HG03196 (cell line): ENCODE data around the gene AFF3.

ENCODE experiments used
- ATAC-seq: cut with Tn5 transposase; IDR thresholded peaks from one replicate; pipeline ENCODE4 v1.9.1; 2021; ENCODE audit not compliant: unreplicated experiment

AFF3 gene

DNA sequence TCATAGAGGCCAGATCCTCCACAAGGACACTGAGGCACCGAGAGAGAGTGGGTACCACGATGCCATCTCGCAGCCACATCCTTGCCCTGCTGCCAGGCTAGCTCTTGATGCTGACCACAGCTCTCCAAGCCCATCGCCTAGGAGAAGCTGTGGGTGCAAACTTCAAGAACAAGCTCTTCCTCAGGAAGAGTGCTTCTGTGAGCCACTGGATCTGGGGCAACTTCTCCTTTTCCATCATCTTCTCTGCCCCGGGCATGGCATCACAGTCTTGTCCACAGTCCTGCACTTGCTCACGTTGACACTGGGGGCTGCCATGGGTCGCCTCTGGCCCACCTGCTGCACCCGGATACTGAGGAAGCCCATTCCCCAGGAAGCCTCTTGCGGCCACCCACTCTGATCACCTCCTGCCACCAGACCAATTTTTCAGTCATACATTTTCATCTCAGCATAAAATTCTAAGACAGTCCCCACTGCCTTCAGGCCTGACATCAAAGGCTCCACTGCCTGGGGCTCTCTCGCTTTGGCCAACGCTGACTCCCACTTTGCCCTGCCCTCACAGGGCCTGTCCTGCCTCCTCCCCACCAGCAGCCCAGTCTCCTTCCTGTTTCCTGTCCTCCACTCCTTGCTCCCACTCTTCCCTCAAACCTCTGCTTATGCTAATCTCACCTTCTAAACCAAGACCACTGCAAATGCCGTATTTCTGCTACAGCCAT lies 243.9 kb downstream of the AFF3 start:
- ATAC-seq: no peak

GRCh38 chr2:99891428-99891780 lies 251.0 kb downstream of the AFF3 start:
- no peak for ATAC-seq

DNA sequence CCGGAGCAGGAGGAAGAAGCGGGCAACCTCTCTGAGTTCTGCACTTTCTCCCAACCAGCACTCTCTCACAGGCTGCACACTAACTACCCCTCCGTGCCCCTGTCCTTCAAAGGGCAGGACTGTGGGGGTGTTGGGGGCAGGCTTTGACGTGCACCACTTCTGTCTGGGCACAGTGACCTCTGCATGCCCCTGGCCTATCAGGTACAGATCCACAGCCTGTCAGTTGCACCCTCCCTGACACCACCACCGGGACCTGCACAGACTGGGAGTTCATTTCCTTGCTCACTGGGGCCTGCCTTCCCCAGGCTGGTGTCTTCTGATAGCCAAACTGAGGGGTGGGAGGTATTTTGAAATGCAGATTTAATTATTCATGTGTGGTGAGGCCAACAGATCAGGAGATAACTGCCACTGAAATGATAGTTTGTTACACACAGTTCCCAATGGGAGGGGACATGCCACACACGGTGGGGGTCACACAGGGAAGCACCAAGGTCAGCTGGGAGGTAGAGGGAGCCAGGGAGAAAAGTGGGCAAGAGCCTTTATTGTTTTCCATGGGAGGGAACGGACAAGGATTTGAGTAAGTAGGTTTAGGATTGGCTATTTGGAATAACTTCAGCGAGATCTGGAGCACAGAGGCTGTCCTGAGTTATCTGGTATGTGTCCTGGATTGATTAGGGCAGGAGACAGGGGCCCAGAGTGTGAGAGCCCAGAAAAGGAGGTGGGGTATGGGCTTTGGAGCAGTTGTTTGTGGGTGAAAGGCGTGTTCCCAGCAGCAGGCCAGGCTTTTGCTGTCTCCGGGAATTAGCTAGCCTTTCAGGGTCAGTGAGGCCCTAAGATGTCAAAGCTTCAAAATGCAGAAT lies 251.6 kb downstream of the AFF3 start:
- no peak for ATAC-seq

GRCh38 chr2:99888617-99889016 lies 253.8 kb downstream of the AFF3 start:
- no peak for ATAC-seq

- no peak for ATAC-seq
Observed at GRCh38 chr2:99886418-99886817, 256.0 kb downstream of the AFF3 start.

DNA sequence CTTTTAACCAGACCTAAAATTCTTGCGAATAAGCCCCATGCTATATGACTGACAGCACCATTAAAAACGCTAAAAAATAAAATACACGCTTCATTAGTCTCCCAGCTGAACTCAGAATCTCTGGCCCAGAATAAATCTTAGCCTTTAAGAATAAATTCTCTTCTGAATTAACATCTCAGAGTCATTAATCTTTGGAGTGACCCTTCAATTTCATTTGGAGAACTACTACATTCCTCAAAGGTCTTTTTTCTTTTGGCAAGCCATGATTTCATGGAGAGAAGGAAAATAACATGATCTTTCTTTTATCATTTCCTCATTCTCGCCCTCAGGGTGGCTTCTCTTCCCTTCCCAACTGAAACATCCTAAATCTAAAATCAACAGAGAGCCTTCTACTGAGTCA lies 259.0 kb downstream of the AFF3 start:
- ATAC-seq: no peak

- no peak for ATAC-seq
Observed at GRCh38 chr2:99881901-99882591, 260.3 kb downstream of the AFF3 start.

- no peak for ATAC-seq
Observed at GRCh38 chr2:99880964-99881294, 261.5 kb downstream of the AFF3 start.

DNA sequence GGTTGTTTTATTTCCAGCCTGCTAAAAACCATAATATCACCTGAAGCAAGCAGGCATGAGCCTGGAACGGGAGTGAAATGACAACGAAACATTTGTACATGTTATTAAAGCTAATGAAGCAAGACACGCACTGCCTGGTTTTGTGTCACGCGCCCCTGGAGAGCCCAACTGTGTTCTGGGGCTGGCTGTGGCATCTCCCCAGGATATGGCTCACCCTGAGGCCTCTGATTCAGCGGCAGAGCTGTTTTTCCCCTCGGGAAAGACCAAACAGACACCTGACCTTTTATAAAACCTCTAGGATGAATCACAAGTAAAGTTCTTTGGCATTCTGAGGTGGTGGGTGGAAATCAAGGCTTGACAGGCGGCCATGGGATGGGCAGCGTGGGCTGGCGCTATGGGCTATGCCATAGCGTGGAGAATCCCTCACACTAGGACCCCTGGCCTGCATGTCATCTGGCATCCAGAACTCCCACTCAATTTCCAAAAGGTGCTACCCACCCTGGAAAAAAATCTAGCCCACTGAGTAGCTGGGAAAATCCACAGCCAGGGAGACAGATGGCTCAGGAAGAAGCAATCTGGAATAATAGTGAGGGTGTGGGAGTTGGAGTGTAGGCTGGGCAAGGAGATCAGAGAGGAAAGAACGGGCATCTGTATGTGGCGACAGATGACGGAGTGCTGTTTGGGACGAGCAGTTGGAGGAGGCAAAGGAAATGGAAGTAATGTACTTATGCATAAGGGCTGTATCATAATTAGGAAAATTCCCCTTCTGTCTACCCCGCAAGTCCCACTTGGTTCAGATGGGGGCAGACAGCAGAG lies 262.0 kb downstream of the AFF3 start:
- no peak for ATAC-seq

- no peak for ATAC-seq
Observed at GRCh38 chr2:99879481-99879880, 262.9 kb downstream of the AFF3 start.

- ATAC-seq: no peak
Observed at GRCh38 chr2:99878581-99879350, 263.6 kb downstream of the AFF3 start.

DNA sequence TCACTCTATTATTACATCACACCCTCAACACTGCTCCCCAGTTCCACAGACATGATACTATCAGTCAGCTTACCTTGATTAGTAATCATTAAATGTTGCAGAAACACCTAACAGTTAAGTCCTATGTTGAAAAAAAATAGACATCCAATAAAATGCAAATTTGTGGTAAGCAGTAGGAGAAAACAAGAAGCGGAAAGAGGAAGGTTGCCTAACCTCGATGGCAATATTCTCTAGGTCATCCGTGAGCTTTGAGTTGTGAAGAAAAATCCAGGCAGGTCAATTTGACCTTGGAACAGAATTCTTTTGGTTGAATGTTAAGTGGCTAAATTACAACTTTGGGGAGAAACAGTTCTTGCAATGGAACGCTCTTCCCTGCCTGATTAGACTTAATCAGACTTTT lies 264.4 kb downstream of the AFF3 start:
- no peak for ATAC-seq

- ATAC-seq: no peak
Observed at GRCh38 chr2:99876956-99877355, 265.4 kb downstream of the AFF3 start.

- no peak for ATAC-seq
Observed at GRCh38 chr2:99875627-99876201, 266.7 kb downstream of the AFF3 start.

DNA sequence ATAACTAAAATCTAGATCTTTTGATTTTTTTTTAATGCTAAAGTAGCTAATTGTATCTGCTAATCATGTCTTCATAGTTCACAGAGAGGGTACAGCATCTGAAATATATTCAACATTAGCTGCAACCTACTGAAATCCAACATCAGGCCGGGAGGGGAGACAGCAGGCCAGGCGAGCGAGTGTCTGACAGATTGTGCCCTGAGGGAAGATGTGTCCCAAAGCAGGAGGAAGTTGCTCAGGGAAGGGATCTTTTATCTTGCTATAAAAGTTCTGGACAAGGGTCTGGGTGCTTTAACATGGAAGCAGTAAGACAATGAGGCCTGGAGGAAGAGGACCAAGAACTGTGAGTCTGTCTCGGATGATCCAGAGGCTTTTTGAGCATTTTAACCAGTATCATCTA lies 274.1 kb downstream of the AFF3 start:
- no peak for ATAC-seq

- ATAC-seq: no peak
Observed at GRCh38 chr2:99867770-99868169, 274.6 kb downstream of the AFF3 start.

- ATAC-seq: no peak
Observed at GRCh38 chr2:99865818-99866676, 276.3 kb downstream of the AFF3 start.

- no peak for ATAC-seq
Observed at GRCh38 chr2:99864561-99865553, 277.5 kb downstream of the AFF3 start.
